Ascending aorta (tissue), 2 donors: Measurements from ENCODE around the gene ADAD2. TPM values are rescaled to one million over a fixed set of nuclear protein-coding genes. Genes with fewer than 3 reads are reported as not detected.
A peak's percentile ranks its signal among the peaks of the same experiment; 100 is the strongest.

ENCODE experiments used
- DNase-seq, 2 donors: peaks; one replicate each; pipeline ENCODE4 v3.0.0-alpha.2; 2019; ENCODE audit warnings: low spot score in 2 of 2
- H3K27ac ChIP-seq, 2 donors: fragments of 200-600 bp; sonication (generic); one replicate each; pipeline ENCODE4 v1.5.1; 2016 to 2017; ENCODE audit warnings: mild to moderate bottlenecking in 1 of 2
- H3K27me3 ChIP-seq: fragments of 200-600 bp; sonication (generic); one replicate; pipeline ENCODE4 v1.5.1; 2017
- H3K36me3 ChIP-seq, 2 donors: fragments of 200-600 bp; sonication (generic); one replicate each; pipeline ENCODE4 v1.5.1; 2016
- H3K4me1 ChIP-seq, 2 donors: fragments of 200-600 bp; sonication (generic); one replicate each; pipeline ENCODE4 v1.5.1; 2016 to 2017; ENCODE audit warnings: mild to moderate bottlenecking in 1 of 2
- H3K4me3 ChIP-seq, 2 donors: fragments of 200-600 bp; sonication (generic); one replicate each; pipeline ENCODE4 v1.5.1; 2016 to 2017; ENCODE audit warnings: mild to moderate bottlenecking in 1 of 2
- H3K9me3 ChIP-seq, 2 donors: fragments of 200-600 bp; sonication (generic); one replicate each; pipeline ENCODE4 v1.5.1; 2016
- CTCF ChIP-seq, 3 experiments: fragments of 200-600 bp in 2 of 3; fragments of 450-650 bp in 1 of 3; sonication (generic) in 2 of 3; IDR thresholded peaks; one replicate each; pipeline ENCODE4 v1.5.1; 2016 to 2019; ENCODE audit warnings: antibody characterized with exemption in 3 of 3, mild to moderate bottlenecking in 1 of 3, moderate library complexity in 1 of 3
- intact Hi-C: fragments of 100-400 bp; cut with DNase I; formaldehyde crosslinking; loops from one replicate; pipeline ENCODE4 v1.15.1; 2023
- total RNA-seq: library from RNA; depleted of rRNA; stranded (reverse); fragments of >200 nt; gene quantifications from one replicate; pipeline ENCODE4 v1.1.0, GENCODE V29; 2016

Gene ADAD2
- total RNA-seq, 1 donor from 2014 or later = not detected

GRCh38 chr16:84169765-84170310, 21.1 kb upstream of the ADAD2 start:
- DNase-seq = no peak
- TF ChIP-seq CTCF (IDR thresholded peaks at IDR 0.05) = no peak
- Histone ChIP-seq H3K4me3 (no peak overlapping the region), H3K36me3 (no peaks in the 10 kb centered on the region), H3K27ac (no peak overlapping the region), H3K27me3 (no peaks in the 10 kb centered on the region), H3K4me1 (no peaks in the 10 kb centered on the region), H3K9me3 (no peaks in the 10 kb centered on the region)
- intact Hi-C loops = no loop called here

GRCh38 chr16:84174396-84174795, 16.6 kb upstream of the ADAD2 start:
- Histone ChIP-seq H3K4me1 (peaks cover 6 to 21% of the 10 kb centered on the region in 2 donors), H3K9me3 (no peaks in the 10 kb centered on the region), H3K27ac (no peak overlapping the region), H3K36me3 (peaks cover 9 to 12% of the 10 kb centered on the region in 2 donors), H3K27me3 (no peaks in the 10 kb centered on the region), H3K4me3 (no peak overlapping the region)
- TF ChIP-seq CTCF (IDR thresholded peaks at IDR 0.05) = no peak
- DNase-seq = no peak
- intact Hi-C loops = no loop called here

GRCh38 chr16:84175350-84176081, 15.4 kb upstream of the ADAD2 start:
- Histone ChIP-seq H3K27ac (peak overlapping the region in 1 of 2 donors; percentile 74), H3K4me3 (no peak overlapping the region), H3K27me3 (no peaks in the 10 kb centered on the region), H3K4me1 (peaks cover 6 to 21% of the 10 kb centered on the region in 2 donors), H3K9me3 (no peaks in the 10 kb centered on the region), H3K36me3 (peaks cover 20 to 23% of the 10 kb centered on the region in 2 donors)
- TF ChIP-seq CTCF (IDR thresholded peaks at IDR 0.05) = peak; percentile 21 to 67 (median 65)
- intact Hi-C loops = loop anchor here (5.0 kb wide), 1 partner anchor 223 kb away; the partner anchor contains the start of gene OSGIN1
- no peak for DNase-seq

GRCh38 chr16:84176192-84177053, 14.5 kb upstream of the ADAD2 start:
- TF ChIP-seq CTCF (IDR thresholded peaks at IDR 0.05) = no peak
- H3K4me3 ChIP-seq = no peak overlapping the region
- H3K27ac ChIP-seq = peak overlapping the region; percentile 61 to 74
- H3K4me1 ChIP-seq = peaks cover 6 to 21% of the 10 kb centered on the region in 2 donors
- intact Hi-C loops = loop anchor here (5.0 kb wide), 1 partner anchor 224 kb away; the partner anchor contains the start of gene OSGIN1
- H3K27me3 ChIP-seq = no peaks in the 10 kb centered on the region
- H3K9me3 ChIP-seq = no peaks in the 10 kb centered on the region
- peaks cover 29 to 32% of the 10 kb centered on the region in 2 donors for H3K36me3 ChIP-seq
- no peak for DNase-seq

GRCh38 chr16:84177741-84178073, 13.2 kb upstream of the ADAD2 start:
- intact Hi-C loops = loop anchor here (5.0 kb wide), 1 partner anchor 225 kb away; the partner anchor contains the start of gene OSGIN1
- no peak for TF ChIP-seq CTCF (IDR thresholded peaks at IDR 0.05)

More at GRCh38 chr16:84177741-84178073, 13.2 kb upstream of the ADAD2 start:
- Histone ChIP-seq H3K27me3 (no peaks in the 10 kb centered on the region), H3K4me3 (no peak overlapping the region), H3K27ac (peak overlapping the region; percentile 61 to 74), H3K4me1 (peaks cover 6 to 21% of the 10 kb centered on the region in 2 donors), H3K9me3 (no peaks in the 10 kb centered on the region), H3K36me3 (peaks cover 41 to 45% of the 10 kb centered on the region in 2 donors)
- DNase-seq = no peak
